Chondrocyte (in vitro differentiated cells): ENCODE results near the gene NRN1. TPM values are rescaled to one million over a fixed set of nuclear protein-coding genes. Genes with fewer than 3 reads are reported as not detected.

Source experiments
- DNase-seq: peaks from one replicate; pipeline ENCODE4 v3.0.0; 2021; ENCODE audit warnings: mixed read lengths, low spot score
- H3K27ac Mint-ChIP-seq: one replicate; pipeline ENCODE4 v1.8.0; 2021; ENCODE audit warnings: mild to moderate bottlenecking, moderate library complexity, mixed read lengths; ENCODE audit not compliant: unreplicated experiment
- H3K27me3 Mint-ChIP-seq: 2 replicates; pipeline ENCODE4 v1.8.0; 2021; ENCODE audit warnings: low read depth, mixed read lengths
- H3K36me3 Mint-ChIP-seq: 2 replicates; pipeline ENCODE4 v1.8.0; 2021; ENCODE audit warnings: low read depth, mixed read lengths
- H3K4me1 Mint-ChIP-seq: 2 replicates; pipeline ENCODE4 v1.8.0; 2021; ENCODE audit warnings: low read depth, mild to moderate bottlenecking, mixed read lengths
- H3K4me3 Mint-ChIP-seq: one replicate; pipeline ENCODE4 v1.8.0; 2021; ENCODE audit warnings: mild to moderate bottlenecking, moderate library complexity, mixed read lengths; ENCODE audit not compliant: unreplicated experiment
- H3K9me3 Mint-ChIP-seq: 2 replicates; pipeline ENCODE4 v1.8.0; 2021; ENCODE audit warnings: low read depth, mixed read lengths
- total RNA-seq: library from RNA; stranded (reverse); gene quantifications from 3 replicates; pipeline ENCODE4 v1.2.1, GENCODE V29; 2021
- TF ChIP-seq, protein P1 (sequence below): fragments of 200-600 bp; sonication (generic); IDR thresholded peaks from 2 replicates; pipeline ENCODE4 v1.5.0; 2021; ENCODE audit warnings: antibody characterized with exemption, mild to moderate bottlenecking, moderate library complexity

NRN1 gene
- total RNA-seq, 1 donor from 2014 or later = 3.1 TPM

- peaks cover 9% of the 10 kb centered on the region for H3K36me3 Mint-ChIP-seq
- H3K27ac Mint-ChIP-seq = no peak overlapping the region
- H3K27me3 Mint-ChIP-seq = peaks cover 66% of the 10 kb centered on the region
- peaks cover 1% of the 10 kb centered on the region for H3K9me3 Mint-ChIP-seq
- TF ChIP-seq, protein P1, sequence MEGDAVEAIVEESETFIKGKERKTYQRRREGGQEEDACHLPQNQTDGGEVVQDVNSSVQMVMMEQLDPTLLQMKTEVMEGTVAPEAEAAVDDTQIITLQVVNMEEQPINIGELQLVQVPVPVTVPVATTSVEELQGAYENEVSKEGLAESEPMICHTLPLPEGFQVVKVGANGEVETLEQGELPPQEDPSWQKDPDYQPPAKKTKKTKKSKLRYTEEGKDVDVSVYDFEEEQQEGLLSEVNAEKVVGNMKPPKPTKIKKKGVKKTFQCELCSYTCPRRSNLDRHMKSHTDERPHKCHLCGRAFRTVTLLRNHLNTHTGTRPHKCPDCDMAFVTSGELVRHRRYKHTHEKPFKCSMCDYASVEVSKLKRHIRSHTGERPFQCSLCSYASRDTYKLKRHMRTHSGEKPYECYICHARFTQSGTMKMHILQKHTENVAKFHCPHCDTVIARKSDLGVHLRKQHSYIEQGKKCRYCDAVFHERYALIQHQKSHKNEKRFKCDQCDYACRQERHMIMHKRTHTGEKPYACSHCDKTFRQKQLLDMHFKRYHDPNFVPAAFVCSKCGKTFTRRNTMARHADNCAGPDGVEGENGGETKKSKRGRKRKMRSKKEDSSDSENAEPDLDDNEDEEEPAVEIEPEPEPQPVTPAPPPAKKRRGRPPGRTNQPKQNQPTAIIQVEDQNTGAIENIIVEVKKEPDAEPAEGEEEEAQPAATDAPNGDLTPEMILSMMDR = no peak
- peaks cover 44% of the 10 kb centered on the region for H3K4me1 Mint-ChIP-seq
- no peak for DNase-seq
- H3K4me3 Mint-ChIP-seq = no peak overlapping the region
Observed at GRCh38 chr6:5994999-5995657, 11.6 kb downstream of the NRN1 start.

GRCh38 chr6:5994234-5994998, 12.3 kb downstream of the NRN1 start:
- H3K36me3 Mint-ChIP-seq = peaks cover 8% of the 10 kb centered on the region
- H3K27me3 Mint-ChIP-seq = peaks cover 59% of the 10 kb centered on the region
- TF ChIP-seq, protein P1 = no peak
- no peak overlapping the region for H3K27ac Mint-ChIP-seq
- H3K4me1 Mint-ChIP-seq = peaks cover 43% of the 10 kb centered on the region
- no peaks in the 10 kb centered on the region for H3K9me3 Mint-ChIP-seq
- no peak overlapping the region for H3K4me3 Mint-ChIP-seq
- DNase-seq = no peak

- peaks cover 48% of the 10 kb centered on the region for H3K27me3 Mint-ChIP-seq
- no peak for DNase-seq
- no peak overlapping the region for H3K27ac Mint-ChIP-seq
Observed at GRCh38 chr6:5992551-5993225, 14.0 kb downstream of the NRN1 start.

GRCh38 chr6:5990786-5991185, 15.9 kb downstream of the NRN1 start:
- peaks cover 5% of the 10 kb centered on the region for H3K9me3 Mint-ChIP-seq
- peak overlapping the region; percentile 28 for H3K27ac Mint-ChIP-seq
- TF ChIP-seq, protein P1 = no peak
- H3K4me1 Mint-ChIP-seq = peaks cover 26% of the 10 kb centered on the region
- H3K4me3 Mint-ChIP-seq = no peak overlapping the region
- peaks cover 7% of the 10 kb centered on the region for H3K36me3 Mint-ChIP-seq
- DNase-seq = no peak
- peaks cover 33% of the 10 kb centered on the region for H3K27me3 Mint-ChIP-seq

More at GRCh38 chr6:5992551-5993225, 14.0 kb downstream of the NRN1 start:
- Mint-ChIP-seq H3K4me1 (peaks cover 41% of the 10 kb centered on the region), H3K4me3 (no peak overlapping the region), H3K36me3 (peaks cover 8% of the 10 kb centered on the region), H3K9me3 (peaks cover under 1% of the 10 kb centered on the region)
- TF ChIP-seq, protein P1 = peak; percentile 40

DNA sequence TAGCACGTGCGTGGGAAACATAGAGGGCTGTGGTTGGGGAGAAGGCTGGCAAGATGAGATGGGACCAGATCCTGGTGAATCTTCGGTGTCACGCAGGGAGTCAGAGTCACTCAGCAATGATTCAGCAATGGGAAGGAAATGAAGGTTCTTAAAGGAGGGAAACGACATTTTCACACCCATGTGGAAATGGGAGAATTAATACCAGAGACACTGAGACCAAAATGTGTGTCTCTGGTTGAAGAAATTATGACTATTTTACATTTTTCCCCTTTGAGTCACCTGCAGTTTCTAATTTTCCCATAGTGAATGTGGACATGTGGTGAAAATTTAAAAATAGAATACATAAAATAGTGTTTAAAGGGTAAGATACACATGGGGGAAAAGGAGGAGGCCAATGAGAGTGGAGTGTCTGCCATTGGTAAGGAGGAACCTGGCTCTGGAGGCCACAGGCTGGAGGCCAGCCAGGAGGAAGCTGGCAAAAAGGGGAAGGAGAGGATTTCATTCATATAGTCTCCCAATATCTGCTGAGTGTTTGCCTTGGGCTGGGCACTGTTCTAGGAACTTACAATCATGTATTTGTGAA, 17.5 kb downstream of the NRN1 start:
- H3K27ac Mint-ChIP-seq = peak overlapping the region; percentile 74
- peaks cover 17% of the 10 kb centered on the region for H3K27me3 Mint-ChIP-seq
- peaks cover 5% of the 10 kb centered on the region for H3K9me3 Mint-ChIP-seq
- peaks cover 4% of the 10 kb centered on the region for H3K36me3 Mint-ChIP-seq
- H3K4me1 Mint-ChIP-seq = peaks cover 21% of the 10 kb centered on the region
- H3K4me3 Mint-ChIP-seq = no peak overlapping the region
- no peak for DNase-seq
- TF ChIP-seq, protein P1 = no peak
